ENCODE data around the gene UBXN7.
"Not testable (repeated sequence)": the region's sequence is repeated elsewhere in the genome, so short reads cannot be mapped to it uniquely, and the experiment has no call there.

UBXN7 gene

GRCh38 chr3:196414469-196414868, 17.8 kb downstream of the UBXN7 start:
- no peak for DNase-seq

- no peak for DNase-seq
Measured at GRCh38 chr3:196412704-196413103, 19.5 kb downstream of the UBXN7 start.

DNA sequence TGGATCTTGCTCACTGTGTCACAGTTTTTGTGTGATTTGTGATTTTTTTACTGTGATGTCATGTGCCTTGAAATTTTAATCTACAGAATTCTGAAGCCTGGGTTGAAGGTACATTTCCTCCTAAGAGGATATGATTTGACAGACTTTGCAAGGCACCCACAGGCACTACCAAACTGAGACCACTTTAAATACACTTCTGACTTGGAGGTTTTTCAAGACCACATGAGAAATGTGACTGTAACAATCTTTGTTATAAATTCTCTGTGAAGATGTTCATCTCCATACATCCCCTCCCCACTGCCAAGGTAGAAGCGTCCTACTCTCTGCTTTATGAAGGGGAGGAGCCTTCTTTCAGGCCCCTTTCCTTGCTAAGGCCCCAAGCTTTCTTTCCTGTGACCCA, 22.8 kb downstream of the UBXN7 start:
- DNase-seq: no peak

DNA sequence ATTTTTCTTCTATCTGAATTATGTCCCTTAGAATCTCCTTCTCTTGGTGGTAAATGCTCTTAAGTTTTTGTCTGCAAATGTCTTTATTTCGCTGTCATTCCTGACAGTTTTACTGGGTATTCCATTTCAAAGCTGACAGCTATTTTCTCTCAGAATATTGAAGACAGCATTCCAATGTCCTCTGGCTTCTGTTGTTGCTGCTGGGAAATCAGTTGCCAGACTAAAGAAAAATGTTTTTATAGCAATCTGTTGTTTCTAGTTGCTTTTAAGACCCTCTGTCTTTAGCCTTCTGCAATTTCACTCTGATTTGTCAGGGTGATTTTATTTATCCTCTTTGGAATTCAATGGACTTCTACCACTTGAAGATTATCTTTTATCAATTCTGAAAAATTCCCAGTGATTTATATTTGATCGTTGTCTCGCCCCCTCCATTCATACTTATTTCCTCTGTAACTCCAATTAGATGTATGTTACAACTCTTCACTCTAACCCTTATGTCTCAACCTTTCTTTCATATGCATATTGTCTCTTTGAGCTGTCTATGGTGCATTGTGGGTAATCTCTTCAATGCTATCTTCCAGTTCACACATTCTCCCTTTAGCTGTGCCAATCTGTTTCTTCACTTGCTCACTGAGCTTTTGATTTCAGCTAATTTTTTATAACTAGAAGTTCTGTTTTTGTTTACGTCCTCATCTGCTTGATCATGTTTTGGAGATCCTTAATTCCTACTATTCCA, 23.5 kb downstream of the UBXN7 start:
- no peak for DNase-seq

DNA sequence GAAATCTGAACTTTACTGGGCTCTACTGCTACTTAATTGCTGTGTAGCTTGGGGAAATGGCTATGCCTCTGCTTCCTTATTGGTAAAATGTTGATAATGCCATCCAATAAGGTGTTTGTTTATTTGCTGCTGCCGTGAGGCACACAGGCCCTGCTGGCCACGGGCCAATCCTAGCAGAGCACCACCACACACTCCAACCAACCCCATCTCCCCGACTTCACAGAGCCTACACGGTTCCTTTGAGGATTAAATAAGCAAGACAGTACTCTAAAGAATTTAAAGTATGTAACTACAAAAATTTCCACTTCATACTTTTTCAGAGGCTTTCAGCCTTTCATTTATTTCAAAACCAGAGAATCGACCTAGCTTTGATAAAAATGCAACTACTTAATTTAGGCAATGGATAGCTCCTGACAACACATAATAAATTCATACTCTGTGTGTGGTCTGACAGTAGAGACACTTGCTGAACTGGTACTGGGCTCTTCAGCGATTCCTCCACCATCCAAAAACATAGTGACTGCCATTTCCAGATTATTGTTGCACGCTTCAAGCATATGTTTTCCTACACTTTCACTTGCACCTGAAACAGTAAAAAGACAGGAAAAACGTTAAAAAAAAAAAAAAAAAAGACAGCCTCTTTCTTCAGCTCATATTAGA, 25.3 kb downstream of the UBXN7 start:
- no peak for DNase-seq

DNA sequence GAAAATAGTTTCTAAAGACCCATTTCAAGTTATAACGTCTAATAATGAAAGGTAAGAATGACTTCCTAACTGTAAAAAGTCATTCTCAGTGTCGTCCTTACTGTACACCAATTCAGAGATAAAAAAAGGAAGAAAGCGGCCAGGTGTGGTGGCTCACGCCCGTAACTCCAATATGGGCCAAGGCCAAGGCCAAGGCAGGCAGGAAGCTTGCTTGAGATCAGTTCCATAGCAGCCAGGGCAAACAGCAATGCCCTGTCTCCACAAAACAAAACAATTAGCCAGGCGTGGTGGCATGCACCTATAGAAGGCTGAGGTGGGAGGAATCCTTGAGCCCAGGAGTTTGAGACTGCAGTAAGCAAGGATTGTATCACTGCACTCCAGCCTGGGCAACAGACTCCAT, 31.9 kb downstream of the UBXN7 start:
- no peak for DNase-seq

- DNase-seq: no peak
Measured at GRCh38 chr3:196399485-196399945, 32.7 kb downstream of the UBXN7 start.

GRCh38 chr3:196398782-196399181, 33.4 kb downstream of the UBXN7 start:
- no peak for DNase-seq

DNA sequence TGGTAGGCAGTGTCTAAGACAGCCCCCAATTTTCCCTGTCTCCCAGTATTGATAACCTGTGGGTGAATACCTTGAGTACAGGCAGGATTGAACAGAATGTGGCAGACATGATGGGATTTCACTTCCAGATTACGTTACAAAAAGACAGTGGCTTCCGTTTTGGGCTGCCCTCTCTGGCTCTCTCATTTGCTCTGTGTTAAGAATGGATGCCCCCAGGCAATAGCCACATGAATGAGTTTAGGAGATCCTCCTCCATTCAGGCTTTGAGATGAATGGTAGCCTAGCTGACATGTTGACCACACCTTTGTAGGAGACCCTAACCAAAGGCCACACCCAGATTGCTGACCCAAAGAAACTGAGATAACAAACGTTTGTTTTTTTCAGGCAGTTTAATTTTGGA, 34.3 kb downstream of the UBXN7 start:
- DNase-seq: no peak

- DNase-seq: no peak
Measured at GRCh38 chr3:196390116-196390515, 42.1 kb downstream of the UBXN7 start.

DNA sequence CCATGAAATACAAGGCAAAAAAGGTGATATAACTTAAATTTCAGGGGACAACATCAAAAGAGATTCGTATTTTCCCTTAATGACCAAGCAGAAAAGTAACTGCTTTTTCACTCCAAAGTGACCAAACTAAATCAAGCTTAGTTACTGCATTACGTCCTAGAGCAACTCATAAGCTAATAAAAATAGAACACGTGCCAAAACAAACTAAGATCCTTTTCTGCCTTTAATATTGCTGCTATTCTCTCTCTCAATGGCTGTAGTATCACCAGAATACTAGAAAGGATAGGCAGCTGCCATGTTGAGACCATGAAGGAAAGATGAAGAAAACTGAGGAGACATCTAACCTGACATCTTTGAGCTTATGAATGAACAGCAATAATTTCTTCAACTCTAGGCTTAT, 43.3 kb downstream of the UBXN7 start:
- DNase-seq: no peak

- DNase-seq: not testable (repeated sequence)
Measured at GRCh38 chr3:196387941-196388340, 44.3 kb downstream of the UBXN7 start.

GRCh38 chr3:196386797-196387196, 45.4 kb downstream of the UBXN7 start:
- not testable (repeated sequence) for DNase-seq

DNA sequence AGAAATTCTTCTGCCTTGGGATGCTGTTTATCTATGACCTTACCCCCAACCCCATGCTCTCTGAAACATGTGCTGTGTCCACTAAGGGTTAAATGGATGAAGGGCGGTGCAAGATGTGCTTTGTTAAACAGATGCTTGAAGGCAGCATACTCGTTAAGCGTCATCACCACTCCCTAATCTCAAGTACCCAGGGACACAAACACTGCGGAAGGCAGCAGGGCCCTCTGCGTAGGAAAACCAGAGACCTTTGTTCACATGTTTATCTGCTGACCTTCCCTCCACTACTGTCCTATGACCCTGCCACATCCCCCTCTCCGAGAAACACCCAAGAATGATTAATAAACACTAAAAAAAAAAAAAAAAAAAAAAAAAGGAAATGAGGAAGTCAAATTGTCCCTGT, 46.2 kb downstream of the UBXN7 start:
- DNase-seq: not testable (repeated sequence)

- DNase-seq: not testable (repeated sequence)
Measured at GRCh38 chr3:196385446-196385845, 46.8 kb downstream of the UBXN7 start.

- no peak for DNase-seq
Measured at GRCh38 chr3:196378146-196378841, 53.9 kb downstream of the UBXN7 start.

DNA sequence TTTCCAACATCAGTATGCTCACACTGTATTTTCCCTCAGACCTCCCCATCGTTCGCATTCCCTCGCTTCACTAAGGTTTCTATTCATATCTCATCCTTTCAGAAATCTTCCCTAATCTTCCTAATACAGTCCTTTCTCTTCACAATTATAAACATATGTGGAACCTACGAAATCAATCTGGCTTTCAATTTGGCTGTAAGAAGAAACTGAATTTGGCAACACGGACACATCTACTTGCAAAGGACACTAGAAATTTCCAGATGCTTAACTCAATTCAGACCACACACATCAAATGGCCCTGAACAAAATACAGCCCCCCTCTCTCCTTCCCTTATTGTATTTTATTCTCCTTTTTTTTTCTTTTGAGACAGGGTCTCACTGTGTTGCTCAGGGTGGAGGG, 54.9 kb downstream of the UBXN7 start:
- DNase-seq: no peak

- no peak for DNase-seq
Measured at GRCh38 chr3:196365736-196366135, 66.5 kb downstream of the UBXN7 start.

- DNase-seq: no peak
Measured at GRCh38 chr3:196360586-196360985, 71.6 kb downstream of the UBXN7 start.

DNA sequence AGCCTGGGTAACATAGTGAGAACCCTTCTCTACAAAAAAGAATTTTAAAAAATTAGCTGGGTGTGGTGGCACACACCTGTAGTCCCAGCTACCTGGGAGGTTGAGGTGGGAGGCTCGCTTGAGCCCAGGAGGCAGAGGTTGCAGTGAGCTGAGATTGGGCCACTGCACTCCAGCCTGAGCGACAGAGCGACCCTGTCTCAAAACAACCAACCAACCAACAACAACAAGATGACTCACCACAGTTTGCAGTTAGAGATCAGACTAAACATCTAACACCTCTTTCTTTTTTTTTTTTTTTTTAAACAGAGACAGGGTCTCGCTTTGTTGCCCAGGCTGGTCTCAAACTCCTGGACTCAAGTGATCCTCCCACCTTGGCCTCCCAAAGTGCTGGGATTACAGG, 73.7 kb downstream of the UBXN7 start:
- not testable (repeated sequence) for DNase-seq

GRCh38 chr3:196357905-196358304, 74.3 kb downstream of the UBXN7 start:
- no peak for DNase-seq

DNA sequence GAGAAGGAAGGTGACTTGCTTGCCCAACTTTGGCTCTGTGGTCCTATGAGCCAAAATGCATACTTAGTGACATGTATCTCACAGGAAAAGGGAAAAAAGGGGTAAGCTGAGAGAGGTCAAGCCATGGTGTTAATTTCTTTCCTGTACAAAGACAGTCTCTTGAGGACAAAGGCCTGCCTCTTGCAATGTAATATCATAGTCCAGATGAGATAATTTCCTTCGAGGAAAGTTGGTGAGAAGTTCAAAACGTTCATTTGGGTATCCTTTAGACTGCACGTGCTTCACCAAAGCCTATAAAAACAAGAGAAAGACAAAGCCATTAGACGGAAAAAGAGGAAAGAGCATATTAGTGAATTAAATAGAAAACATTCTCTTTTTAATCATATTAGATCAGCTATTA, 75.7 kb downstream of the UBXN7 start:
- DNase-seq: no peak

DNA sequence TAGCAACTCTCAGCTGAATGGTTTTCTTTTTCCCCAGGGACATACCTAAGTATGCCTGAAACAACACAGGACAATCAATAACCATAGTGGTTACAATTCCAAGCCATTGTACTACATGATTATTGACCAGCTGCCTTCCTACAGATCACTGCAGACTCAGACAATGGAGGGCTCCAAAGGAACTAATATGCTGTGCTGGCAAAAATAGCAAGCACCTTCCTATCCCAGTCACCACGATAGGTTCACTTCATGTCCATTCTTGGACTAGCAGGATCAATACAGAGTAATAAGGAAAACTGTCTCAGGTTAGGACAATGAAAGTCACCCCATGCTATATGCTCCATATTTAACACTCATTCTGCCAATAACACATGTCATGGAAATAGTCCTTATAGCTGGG, 76.6 kb downstream of the UBXN7 start:
- no peak for DNase-seq

GRCh38 chr3:196354132-196354531, 78.1 kb downstream of the UBXN7 start:
- no peak for DNase-seq
